ENCODE measurements around the gene MEP1B.
"Not testable (repeated sequence)": the region's sequence is repeated elsewhere in the genome, so short reads cannot be mapped to it uniquely, and the experiment has no call there.

Gene MEP1B

DNA sequence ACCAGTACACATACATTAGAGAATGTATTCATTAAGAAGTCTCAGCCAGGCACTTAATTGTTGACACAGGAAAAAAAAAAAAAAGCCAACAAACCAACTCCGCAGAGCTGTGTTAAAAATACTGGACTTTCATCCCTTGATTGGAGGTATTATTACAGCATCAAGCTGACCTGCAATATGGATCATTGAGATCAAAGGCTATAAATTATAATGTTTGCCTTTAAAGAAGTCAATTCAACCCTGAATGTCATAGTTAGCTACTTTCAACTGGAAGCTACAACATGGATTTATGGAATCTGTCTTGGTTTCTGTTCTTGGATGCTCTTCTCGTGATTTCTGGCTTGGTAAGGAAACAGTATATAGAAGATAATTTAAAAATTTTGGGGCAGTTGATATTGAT is at the start of gene MEP1B:
Gene MEP1B, plus strand, starts transcription at position 250 of the 400 bp plus-strand sequence. Its CDS starts 32 bp downstream, at position 282.
- no peak for DNase-seq (ENCODE audit: low read depth)

DNA sequence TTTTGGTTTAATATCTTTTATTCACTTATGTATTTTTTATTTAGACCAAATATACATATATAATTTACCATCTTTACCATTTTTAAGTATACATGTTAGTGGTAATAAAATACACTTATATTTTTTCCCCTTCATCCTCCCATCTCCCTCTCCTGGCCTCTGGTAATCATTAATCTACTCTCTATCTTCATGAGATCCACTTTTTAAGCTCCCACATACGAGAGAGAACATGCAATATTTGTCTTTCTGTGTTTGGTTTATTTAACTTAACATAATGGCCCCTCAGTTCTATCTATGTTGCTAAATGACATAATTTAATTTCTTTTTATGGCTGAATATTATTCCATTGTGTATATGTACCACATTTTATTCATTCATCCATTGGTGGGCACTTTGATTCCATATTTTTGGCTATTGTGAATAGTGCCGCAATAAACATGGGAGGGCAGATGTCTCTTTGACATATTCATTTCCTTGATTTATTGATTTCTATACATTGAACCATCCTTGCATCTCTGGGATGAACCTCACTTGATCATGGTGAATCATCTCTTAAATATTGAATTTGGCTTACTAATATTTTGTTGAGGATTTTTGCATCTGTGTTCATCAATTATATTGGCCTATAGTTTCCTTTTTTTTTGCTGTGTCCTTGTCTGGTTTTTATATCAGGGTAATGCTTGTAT is 41.5 kb upstream of the MEP1B start:
- no peak for DNase-seq (ENCODE audit: low read depth)

DNA sequence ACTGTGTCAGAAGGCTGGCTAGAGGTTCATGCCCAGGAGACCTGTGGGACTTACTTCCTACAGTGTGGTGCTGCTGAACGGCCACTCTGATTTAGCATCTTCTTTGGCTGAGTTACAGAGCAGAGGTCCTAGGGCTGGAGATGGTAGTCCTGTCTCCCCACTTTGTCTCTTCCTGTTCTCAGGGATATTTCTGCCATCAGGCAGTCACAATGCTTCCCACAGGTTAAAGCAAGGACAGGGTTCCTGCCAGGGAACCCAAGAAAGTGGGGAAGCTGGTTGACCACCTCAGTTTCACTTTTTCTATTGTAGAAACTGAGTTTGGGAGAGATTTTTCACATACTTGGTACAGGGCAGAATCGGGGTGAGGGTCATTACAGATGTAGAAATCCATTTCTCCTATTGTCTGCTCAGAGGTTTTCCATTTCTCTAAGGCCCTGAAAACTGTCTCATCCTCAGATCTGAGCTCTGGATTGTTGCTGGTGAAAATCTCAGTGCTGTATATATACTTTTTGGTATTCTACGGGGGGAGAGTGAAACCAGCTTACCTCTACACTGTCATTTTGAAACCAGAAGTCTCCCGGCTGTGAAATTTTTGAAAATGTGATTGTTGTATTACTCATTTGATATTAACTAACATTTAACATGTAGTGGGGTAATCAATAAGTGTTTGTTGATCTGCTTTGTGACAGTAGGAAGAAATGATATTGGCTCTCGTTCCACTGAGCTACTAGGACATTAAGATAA is 37.0 kb upstream of the MEP1B start:
- DNase-seq (ENCODE audit: low read depth), result no peak

DNA sequence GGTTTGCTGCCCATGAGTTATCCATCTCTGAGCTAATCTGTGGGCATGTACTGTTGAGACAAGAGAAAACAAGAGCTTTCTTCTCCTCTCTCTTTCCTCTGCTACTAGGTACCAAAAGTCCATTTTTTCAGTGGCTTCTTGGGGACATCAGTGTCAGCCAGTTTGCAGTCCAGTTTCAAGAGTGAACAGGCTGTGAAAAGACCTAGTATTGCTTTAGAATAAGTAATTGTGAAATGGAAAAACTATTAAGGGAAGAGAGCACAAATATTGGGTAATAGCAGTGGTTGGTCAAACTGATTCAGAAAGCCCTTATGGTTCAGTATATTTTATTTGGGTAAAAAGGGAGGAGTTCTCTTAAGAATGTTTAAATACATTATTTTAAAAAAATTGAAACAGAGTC is 33.0 kb upstream of the MEP1B start:
- no peak for DNase-seq (ENCODE audit: low read depth)

DNA sequence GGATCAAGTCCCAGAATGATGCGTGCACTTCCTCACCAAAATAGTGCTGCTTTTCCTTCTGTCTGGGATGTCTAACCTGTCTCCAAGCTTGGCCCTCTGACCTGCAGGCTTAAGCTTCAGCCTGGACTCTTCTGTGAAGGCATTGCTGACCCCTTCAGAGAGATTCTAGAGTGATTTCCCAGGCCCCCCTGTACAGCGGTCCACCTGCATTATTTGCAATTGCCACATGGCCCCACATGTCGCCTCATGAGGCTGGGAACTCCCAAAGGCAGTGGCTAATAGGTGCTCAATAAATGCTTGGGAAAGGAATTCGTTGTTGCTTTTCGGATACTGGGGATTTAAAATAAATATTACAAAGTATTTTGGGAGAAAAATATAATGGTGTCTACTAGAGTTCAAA is 32.3 kb upstream of the MEP1B start:
- DNase-seq (ENCODE audit: low read depth), result no peak

DNA sequence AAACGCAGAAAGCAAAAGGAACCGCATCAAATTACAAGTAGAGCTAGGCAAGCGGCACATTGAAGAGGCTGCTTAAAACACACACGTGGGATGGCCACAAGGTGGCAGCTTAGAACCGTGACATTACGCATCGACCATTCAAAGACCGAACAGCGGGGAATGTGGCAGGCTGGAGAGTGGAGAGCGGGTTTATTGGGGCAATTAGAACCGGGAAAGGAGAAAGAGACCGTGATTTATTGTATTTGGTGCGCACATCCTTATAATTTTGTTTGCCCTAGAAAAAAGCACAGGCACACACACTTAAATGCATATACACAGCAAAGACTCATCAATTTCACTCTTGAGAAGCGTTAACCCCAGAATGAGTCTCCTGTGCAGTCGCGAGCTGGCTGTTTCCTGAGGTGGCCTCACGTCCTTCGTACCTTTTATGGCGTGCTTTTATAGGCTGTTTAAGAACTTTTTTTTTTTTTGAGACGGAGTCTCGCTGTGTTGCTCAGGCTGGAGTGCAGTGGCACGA is 31.7 kb upstream of the MEP1B start:
- peak; percentile 35 for DNase-seq (ENCODE audit: low read depth)

DNA sequence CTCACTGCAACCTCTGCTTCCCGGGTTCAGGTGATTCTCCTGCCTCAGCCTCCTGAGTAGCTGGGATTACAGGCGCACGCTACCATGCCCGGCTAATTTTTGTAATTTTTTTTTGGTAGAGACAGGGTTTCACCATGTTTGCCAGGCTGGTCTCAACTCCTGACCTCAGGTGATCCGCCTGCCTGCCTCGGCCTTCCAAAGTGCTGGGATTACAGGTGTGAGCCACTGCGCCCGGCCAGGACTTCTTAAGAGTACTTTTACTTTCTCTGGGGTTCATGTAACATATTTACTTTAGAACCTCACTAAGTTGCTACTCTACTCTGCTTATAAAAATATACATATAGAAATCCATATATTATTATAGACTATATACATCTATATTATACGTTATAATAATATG is 31.2 kb upstream of the MEP1B start:
- not testable (repeated sequence) for DNase-seq (ENCODE audit: low read depth)

DNA sequence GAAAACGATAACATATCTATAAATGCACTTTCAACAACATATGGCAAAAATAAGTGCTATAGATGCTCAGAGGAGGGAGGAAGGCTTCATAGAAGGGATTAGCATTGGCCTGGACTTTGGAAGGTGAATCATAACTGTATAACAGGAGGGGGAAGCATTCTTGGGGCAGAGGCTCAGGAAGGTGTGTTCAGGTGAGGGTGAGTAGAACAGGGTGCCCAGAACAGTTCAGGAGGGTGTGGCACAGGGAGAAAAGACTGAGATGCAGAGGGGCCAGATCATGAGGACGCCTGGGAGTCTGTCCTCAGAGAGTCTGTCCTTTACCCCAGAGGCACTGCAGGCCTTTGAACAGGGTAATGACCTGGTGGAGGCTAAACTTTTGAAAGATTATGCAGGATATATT is 29.3 kb upstream of the MEP1B start:
- no peak for DNase-seq (ENCODE audit: low read depth)

DNA sequence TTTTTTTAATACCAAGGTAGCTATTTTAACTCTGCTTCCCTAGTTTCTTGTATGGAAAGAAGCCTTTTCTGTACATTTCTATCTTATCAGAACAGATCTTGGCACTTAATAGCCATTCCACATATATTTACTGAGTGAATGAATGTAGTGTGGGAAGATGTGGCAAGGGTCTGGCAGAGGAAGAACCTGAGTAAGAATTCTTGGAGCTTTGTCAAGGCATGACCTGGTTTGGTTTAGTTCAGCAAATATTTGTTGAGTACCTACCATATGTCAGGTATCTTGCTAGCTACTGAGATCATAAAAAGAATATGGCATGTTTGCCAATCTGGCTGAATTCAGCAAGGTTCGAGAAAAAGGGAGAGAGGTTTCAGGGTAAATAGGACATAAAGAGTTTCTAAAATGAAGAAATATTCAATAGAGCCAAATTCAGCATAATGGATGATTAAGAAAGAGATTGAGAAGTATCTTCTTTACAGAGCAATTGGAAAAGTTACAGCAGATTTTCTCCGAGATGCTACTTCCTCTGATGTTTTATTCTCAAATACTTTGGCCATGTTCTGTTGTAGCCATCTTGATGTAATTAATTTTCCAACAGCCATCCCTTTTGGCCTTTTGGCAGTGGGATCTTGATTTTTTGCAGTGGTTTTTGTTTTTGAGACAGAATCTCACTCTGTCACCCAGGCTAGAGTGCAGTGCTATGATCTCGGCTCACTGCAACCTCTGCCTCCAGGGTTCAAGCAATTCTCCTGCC is 21.7 kb upstream of the MEP1B start:
- DNase-seq (ENCODE audit: low read depth), result no peak

DNA sequence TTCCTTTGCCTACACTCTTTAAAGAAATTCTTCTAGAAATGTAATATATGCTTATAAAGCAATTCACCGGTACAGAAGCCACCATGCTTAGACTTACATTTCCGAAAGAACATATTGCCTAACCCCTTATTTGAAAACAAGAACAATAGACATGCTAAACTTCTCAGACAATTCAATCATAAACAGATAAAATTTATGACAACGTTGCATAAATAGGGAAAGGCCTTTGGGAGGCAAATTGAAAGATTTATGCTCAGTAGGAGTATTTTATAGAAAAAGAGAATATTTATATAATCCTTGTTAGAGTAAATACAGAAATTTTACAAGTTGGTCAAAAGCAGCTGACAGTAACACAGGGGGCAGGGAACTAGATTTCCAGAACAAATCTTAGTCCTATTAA is 16.2 kb upstream of the MEP1B start:
- DNase-seq (ENCODE audit: low read depth), result no peak

DNA sequence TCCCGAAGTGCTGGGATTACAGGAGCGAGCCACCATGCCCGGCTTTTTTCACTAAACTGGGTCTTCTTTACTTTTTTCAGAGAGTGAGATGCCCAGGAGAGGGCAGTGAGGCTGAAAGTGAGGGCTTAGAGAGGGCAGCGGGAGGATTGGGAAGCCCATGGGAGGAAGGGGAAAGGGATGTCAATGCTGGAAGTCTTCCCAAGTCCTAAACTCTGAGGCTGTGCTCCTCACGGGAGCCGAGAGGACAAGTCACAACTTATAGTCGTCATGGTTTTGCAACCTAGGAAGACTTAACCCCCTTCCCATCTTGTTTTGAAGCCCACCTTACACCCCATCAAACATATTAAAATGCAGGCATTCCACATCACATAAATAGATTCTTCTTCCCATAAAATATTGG is 15.1 kb upstream of the MEP1B start:
- no peak for DNase-seq (ENCODE audit: low read depth)

DNA sequence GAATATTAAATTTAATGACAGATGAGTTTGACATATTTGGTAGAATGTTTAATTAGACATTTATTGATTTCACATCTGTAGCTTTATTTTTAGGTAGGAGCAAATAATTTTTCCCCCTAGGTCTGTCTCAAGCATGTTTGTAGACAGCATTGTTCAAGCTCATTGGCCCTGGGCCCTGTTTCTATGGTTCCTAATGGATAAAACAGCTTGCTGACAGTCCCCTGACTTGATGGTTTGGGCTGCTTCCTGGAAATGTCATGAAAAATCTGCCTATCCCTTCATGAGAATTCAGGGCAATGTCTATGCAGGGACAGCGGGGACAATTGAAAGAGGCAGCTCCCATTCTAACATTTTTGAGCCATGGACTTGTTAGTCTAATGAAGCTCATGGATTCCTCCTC is 14.6 kb upstream of the MEP1B start:
- DNase-seq (ENCODE audit: low read depth), result no peak

DNA sequence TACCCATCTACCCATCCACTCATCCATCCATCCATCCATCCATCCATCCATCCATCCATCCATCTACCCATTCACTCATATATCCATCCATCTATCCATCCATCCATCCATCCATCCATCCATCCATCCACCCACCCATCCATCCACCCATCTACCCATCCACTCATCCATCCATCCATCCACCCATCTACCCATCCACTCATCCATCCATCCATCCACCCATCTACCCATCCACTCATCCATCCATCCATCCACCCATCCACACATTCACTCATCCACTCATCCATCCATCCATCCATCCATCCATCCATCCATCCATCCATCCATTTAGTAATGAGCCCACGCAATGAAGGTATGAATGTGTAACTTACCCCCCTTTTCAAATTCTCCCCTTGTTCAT is 13.1 kb upstream of the MEP1B start:
- not testable (repeated sequence) for DNase-seq (ENCODE audit: low read depth)

DNA sequence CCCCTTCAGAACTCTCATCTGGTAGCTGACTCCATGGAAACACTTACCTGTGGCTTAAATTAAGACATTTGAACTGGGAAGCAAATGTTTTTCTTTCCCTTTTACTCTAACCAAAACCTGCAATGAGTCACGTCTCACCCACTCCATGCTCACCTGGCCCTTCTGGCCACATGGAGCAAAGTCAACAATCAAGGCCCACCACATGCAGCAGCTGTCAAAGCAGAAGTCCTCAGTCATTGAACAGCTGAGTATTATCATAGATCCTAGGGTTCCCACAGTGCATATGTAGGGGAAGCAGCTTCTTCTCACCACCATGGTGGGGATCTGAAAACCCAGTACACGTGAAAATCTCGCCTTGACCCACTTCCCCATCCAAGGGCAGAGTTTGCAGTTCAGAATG is 12.3 kb upstream of the MEP1B start:
- no peak for DNase-seq (ENCODE audit: low read depth)

DNA sequence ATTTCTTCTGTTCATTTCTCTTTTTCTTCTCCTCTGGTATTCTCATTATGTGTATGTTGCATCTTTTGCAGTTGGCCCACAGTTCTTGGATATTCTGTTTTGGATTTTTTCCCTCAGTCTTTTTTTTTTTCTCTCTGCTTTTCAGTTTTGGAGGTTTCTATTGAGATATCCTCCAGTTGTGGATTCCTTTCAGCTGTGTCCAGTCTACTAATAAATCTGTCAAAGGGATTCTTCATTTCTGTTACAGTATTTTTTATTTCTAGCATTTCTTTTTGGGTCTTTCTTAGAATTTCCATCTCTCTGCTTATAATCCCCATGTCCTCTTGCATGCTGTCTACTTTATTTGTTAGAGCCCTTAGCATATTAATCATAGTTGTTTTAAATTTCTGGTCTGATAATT is 6.3 kb upstream of the MEP1B start:
- no peak for DNase-seq (ENCODE audit: low read depth)

DNA sequence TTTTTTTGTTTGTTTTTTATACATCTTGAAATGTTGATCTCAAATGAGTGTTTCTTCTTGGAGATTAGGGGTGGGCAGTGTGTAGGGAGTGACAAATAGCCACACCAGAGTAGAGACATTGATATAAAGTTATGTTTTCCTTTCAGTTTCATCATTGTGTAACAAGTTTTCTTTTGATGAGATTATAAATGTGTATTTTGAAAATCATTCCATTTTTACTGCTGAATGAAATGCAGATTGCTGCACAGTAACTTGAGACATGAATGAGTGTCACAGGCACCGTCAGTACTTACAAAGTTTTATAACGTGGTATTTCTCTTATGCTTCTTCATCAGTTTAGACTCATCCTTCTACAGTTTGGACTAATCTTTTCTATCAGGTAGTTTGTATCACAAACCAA is 370 bp downstream of the MEP1B start:
- no peak for DNase-seq (ENCODE audit: low read depth)

DNA sequence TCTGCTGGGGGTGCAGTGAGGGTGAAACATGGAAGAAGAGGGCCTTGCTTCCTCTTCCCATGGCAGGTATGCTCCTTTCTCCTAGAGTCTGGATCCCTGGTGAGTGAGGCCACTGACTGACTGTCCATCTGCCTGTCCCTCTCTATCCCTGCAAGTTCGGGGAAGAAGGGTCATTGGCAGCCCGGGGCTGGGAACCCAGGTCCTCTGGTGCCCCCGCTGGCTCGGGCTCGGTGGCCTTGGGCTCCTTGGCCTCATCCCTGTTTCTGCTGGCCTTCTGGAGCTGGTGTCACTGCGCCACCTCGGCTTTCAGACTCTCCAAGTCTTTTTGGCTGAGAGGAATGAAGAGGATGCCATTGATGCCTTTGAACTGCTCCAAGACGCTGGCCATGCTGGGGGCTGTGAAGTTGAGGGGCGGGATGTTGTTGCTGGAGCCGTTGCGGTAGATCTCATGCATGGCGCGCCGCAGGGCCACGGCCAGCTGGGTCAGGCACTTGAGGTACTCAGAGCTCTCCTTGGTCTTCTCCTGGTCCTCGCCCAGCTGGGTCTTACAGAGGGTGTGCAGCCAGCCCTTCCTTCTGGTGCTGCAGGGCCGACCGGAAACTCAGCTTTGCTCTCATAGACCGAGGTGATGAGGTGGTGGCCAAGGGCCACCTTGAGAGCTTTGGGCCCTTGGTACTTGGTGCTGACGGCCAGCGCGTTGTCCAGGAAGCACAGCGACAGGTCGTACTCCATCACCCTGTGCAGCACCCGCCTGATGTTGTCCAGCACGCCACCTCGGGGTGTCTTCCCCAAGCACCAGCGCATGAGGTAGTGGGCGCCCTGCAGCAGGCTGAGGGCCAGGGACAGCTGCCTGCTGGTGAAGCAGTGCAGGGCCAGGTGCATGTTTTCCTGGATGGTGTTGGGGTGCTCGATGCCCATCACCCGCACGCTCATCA is 6.3 kb downstream of the MEP1B start:
- DNase-seq (ENCODE audit: low read depth), result no peak

DNA sequence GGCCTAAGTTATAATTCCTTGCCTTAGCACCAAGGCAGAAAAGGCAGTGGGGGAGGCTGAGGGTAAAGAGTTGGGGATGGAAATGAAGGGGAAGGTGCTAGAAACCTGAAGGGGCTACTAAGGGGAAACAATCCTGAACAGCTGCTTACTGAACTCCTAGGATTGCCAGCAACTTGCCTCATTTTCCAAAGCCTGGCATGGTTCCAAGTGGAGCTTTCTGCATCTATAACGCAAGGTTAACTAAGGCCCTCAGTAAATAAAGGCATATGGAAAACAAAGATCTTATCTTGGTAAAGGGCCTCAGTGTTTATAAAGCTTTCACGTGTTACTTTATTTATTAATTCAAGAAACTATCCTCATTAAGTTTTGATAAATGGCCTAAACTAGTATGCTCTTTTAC is 10.9 kb downstream of the MEP1B start:
- no peak for DNase-seq (ENCODE audit: low read depth)

DNA sequence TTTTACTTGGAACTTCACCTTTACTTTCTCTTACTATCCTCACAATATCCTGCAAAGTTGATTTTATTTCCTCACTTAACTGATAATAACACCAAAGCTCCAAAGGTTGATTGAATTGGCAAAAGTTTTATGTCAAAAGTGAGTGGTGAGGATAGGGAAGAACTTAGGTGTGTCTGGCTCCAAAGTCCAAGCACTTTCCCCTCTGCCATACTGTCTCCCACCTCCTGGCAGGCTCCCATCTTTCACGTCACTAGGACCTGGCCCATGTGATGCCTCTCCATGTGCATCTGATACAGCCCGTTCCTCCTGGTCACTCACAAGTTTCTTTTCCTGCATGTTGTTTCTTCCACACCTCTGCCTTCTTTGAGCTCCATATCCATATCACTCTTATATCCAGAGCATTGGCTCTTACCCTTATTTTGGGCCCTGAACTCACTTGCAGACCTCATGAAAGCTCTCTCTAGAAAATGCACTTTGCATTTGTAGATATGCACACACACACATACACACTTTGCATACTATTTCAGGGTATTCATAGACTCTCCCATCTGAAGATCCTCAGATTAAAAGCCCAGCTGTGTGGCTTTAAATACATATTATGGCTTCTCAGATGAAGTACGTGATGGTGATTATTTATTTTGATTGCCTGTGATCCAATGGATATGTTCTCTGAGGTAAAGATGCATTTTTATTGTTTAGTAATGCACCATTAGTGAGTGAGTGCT is 12.3 kb downstream of the MEP1B start:
- DNase-seq (ENCODE audit: low read depth), result no peak

DNA sequence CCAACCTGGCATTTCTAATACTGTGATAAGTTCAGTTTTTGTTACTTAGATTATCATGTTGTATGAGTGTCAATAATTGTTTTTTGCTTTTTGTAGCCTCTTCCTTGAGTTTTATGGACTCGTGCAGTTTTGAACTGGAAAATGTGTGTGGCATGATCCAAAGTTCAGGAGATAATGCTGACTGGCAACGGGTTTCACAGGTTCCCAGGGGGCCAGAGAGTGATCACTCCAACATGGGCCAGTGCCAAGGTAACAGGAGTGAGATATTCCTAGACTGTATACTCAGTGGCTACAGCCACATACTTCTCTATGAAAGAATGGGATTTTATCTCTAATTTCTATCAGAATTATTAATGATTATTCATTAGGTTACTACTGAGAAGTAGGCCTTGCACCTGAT is 18.2 kb downstream of the MEP1B start:
- DNase-seq (ENCODE audit: low read depth), result no peak

DNA sequence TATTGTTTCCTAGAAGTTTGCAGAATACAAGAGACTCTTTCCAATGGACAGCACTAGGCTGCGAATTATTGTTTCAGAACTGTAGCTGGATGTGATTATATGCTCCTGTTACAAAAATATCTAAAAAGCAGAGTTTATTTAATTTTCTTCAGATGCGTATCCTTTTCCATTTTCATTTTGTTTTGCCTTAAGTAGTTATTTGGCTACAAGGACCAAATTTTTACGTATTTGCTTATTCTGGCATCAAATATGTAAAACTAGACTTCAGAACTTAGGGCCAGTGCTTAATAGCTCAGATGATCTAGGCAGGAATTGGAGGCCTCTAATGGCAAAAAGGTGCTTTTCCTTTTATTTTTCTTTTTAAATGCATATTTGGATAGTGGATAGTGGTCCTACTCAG is 18.7 kb downstream of the MEP1B start:
- DNase-seq (ENCODE audit: low read depth), result no peak

Measured in HS-27A (cell line).